CD4-positive, alpha-beta memory T cell (primary cell): ENCODE measurements around the gene ZNF605. TPM values are rescaled to one million over a fixed set of nuclear protein-coding genes. Genes with fewer than 3 reads are reported as not detected.
"Not testable (repeated sequence)": the region's sequence is repeated elsewhere in the genome, so short reads cannot be mapped to it uniquely, and the experiment has no call there.

Source experiments
- CTCF ChIA-PET: fragments of 350-600 bp; sonication (Branson Sonifier 250); formaldehyde crosslinking; loops from one replicate; lab custom pipeline; 2021; ENCODE audit warnings: inconsistent platforms; ENCODE audit not compliant: partially characterized antibody; lab: Charles Lee
- POLR2A ChIA-PET: fragments of 350-600 bp; sonication (Branson Sonifier 250); formaldehyde crosslinking; loops from one replicate; lab custom pipeline; 2021; ENCODE audit not compliant: partially characterized antibody; lab: Charles Lee
- DNase-seq, 5 donors: peaks; one replicate each; pipeline versions ENCODE4 v3.0.0 to v3.0.0-alpha.2; 2020 to 2022; ENCODE audit warnings: mixed read lengths in 1 of 5
- H3K27ac ChIP-seq: one replicate; pipeline ENCODE4 v1.7.0; 2013; ENCODE audit warnings: low read depth, low read length
- H3K27me3 ChIP-seq: 2 replicates; pipeline ENCODE4 v1.7.0; 2013; ENCODE audit warnings: mild to moderate bottlenecking, low read length, moderate library complexity; ENCODE audit not compliant: insufficient read depth
- H3K36me3 ChIP-seq: 2 replicates; pipeline ENCODE4 v1.7.0; 2013; ENCODE audit warnings: mild to moderate bottlenecking, low read length, moderate library complexity; ENCODE audit not compliant: insufficient read depth
- H3K4me1 ChIP-seq: 2 replicates; pipeline ENCODE4 v1.7.0; 2013; ENCODE audit warnings: mild to moderate bottlenecking, low read length, moderate library complexity; ENCODE audit not compliant: insufficient read depth
- H3K4me3 ChIP-seq, 2 donors: one replicate each; pipeline ENCODE4 v1.7.0; 2013; ENCODE audit warnings: low read length in 2 of 2, mild to moderate bottlenecking in 1 of 2
- H3K9me3 ChIP-seq, 2 donors: one replicate each; pipeline ENCODE4 v1.7.0; 2013; ENCODE audit warnings: low read length in 2 of 2, control low read depth in 1 of 2; ENCODE audit not compliant: control insufficient read depth in 1 of 2
- H3K27ac Mint-ChIP-seq, 7 donors: one replicate each; pipeline ENCODE4 v1.8.0; 2020 to 2021; ENCODE audit warnings: mixed read lengths in 7 of 7, mild to moderate bottlenecking in 6 of 7, inconsistent platforms in 3 of 7, moderate library complexity in 3 of 7
- H3K27me3 Mint-ChIP-seq, 2 donors: one replicate each; pipeline ENCODE4 v1.8.0; 2020 to 2021; ENCODE audit warnings: mixed read lengths in 2 of 2
- H3K36me3 Mint-ChIP-seq, 2 donors: one replicate each; pipeline ENCODE4 v1.8.0; 2020 to 2021; ENCODE audit warnings: mixed read lengths in 2 of 2, inconsistent platforms in 1 of 2, mild to moderate bottlenecking in 1 of 2
- H3K4me1 Mint-ChIP-seq, 4 donors: one replicate each; pipeline ENCODE4 v1.8.0; 2020 to 2021; ENCODE audit warnings: mixed read lengths in 4 of 4, mild to moderate bottlenecking in 1 of 4
- H3K4me3 Mint-ChIP-seq, 8 donors: one replicate each; pipeline ENCODE4 v1.8.0; 2020 to 2021; ENCODE audit warnings: mixed read lengths in 8 of 8, mild to moderate bottlenecking in 7 of 8, moderate library complexity in 6 of 8, inconsistent platforms in 3 of 8
- H3K9me3 Mint-ChIP-seq, 8 donors: one replicate each; pipeline ENCODE4 v1.8.0; 2020 to 2021; ENCODE audit warnings: mixed read lengths in 8 of 8, mild to moderate bottlenecking in 5 of 8, inconsistent platforms in 3 of 8, moderate library complexity in 1 of 8
- intact Hi-C: fragments of 100-400 bp; cut with micrococcal nuclease; formaldehyde crosslinking; loops from one replicate; pipeline ENCODE4 v1.15.1; 2023
- polyA plus RNA-seq, 2 donors: library from polyadenylated mRNA; unstranded; fragments of 300-500 nt; fragmentation: Illumina TruSeq; gene quantifications; one replicate each; pipeline ENCODE4 v1.2.3, GENCODE V29; 2021
- total RNA-seq, 2 experiments: library from RNA; stranded (reverse); gene quantifications; one replicate each; pipeline ENCODE4 v1.2.3, GENCODE V29; 2021

The ZNF605 gene
- total and polyA plus RNA-seq, 4 experiments from 2014 or later, result 0.59 to 17.2 (median 9.3) TPM

DNA sequence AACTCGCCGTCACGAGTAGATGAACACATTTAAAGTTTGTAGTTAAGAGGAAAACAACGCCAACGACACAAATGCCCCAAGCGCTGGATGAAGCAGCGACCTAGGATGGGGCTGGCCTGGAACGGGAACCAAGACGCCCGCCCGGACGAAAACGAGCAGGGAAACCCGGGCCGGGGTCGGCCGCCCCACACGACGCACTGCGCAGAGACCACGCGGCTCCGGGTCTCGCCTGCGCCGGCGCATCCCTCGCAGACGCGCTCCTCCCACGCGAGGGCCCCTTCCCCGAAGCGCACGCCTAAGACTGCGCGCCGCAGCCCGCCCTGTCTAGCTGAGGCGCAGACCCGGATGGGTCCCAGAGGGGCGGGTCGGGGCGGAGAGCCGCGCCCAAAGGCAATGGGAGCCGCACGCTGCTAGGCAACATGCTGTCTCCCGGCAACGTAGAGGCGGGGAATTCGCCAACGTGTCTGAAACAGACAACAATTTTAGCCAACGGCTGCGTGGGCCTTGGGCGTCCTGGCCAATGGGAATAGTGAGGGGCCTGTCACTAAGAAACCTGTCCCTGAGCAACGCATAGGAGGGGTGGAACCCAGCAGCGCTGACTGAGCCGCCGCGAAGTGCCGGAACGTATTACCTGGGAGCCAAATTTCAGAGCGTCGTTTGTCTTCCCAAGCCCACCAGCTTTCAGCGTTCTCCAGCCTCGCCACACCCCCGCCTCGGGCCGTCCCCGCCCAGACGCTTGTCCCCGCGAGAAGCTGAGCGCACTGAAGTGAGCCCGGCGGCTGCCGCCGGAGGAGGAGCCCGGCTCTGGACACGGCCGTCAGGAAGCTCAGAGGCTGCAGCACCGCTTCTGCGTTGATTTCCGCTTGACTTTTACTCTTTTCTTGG is 47.7 kb downstream of the ZNF605 start:
- Histone ChIP-seq H3K36me3 (no peaks in the 10 kb centered on the region), H3K4me3 (peak overlapping the region; percentile 57 to 59), H3K27ac (peak overlapping the region; percentile 75), H3K27me3 (no peaks in the 10 kb centered on the region), H3K4me1 (peaks cover 11% of the 10 kb centered on the region), H3K9me3 (no peaks in the 10 kb centered on the region)
- Mint-ChIP-seq H3K36me3 (peaks cover 8 to 9% of the 10 kb centered on the region in 2 donors), H3K4me1 (peaks cover 3 to 27% (median 16%) of the 10 kb centered on the region in 4 donors), H3K27me3 (peaks cover 0 to 2% of the 10 kb centered on the region in 2 donors), H3K9me3 (peaks cover 3 to 24% (median 14%) of the 10 kb centered on the region in 8 donors), H3K27ac (peak overlapping the region; percentile 95 to 100 (median 98)), H3K4me3 (peak overlapping the region; percentile 91 to 98 (median 96))
- intact Hi-C loops, result loop anchor here (1.0 to 2.0 kb wide), 10 partner anchors 21 to 273 kb away; partner anchors contain the start of genes ANKLE2, CHFR, PGAM5 and ZNF10
- DNase-seq, result peak; percentile 93 to 99 (median 96)
- POLR2A ChIA-PET, result interaction anchor here (0.6 to 2.2 kb wide), 15 partner anchors 9 to 273 kb away, joined by 3 to 23 read pairs (median 5); partner anchors contain the start of genes CHFR, GOLGA3, ZNF10 and ZNF26
- CTCF ChIA-PET, result interaction anchor here (0.6 to 2.4 kb wide), 2 partner anchors 11 to 47 kb away, joined by 4 to 6 read pairs; no protein-coding TSS in a partner anchor

DNA sequence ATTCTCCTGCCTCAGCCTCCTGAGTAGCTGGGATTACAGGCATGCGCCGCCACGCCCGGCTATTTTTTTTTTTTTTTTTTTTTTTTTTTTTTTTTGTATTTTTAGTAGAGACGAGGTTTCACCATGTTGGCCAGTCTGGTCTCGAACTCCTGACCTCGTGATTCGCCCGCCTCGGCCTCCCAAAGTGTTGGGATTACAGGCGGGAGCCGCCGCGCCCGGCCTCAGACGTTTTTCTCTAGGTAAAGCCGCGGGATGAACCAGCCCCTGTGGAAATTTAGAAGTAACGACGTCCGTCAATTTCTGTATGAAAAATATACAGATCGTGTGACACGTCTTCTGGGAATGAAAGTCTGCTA is 48.3 kb downstream of the ZNF605 start:
- Mint-ChIP-seq H3K27ac (peak overlapping the region; percentile 86 to 100 (median 98)), H3K9me3 (peaks cover 3 to 22% (median 11%) of the 10 kb centered on the region in 8 donors), H3K4me1 (peaks cover 3 to 28% (median 16%) of the 10 kb centered on the region in 4 donors), H3K4me3 (peak overlapping the region; percentile 91 to 98 (median 96))
- POLR2A ChIA-PET, result interaction anchor here (0.9 to 2.1 kb wide), 6 partner anchors 20 to 223 kb away, joined by 3 to 23 read pairs (median 12); partner anchors contain the start of genes CHFR, GOLGA3, ZNF10 and ZNF26
- H3K9me3 ChIP-seq, H3K27me3 ChIP-seq, H3K36me3 Mint-ChIP-seq, H3K27me3 Mint-ChIP-seq, DNase-seq, H3K36me3 ChIP-seq: not testable (repeated sequence)
- intact Hi-C loops, result loop anchor here (1.0 to 2.0 kb wide), 10 partner anchors 20 to 274 kb away; partner anchors contain the start of genes ANKLE2, CHFR, PGAM5 and ZNF10
- Histone ChIP-seq H3K4me3 (peak overlapping the region in 1 of 2 donors; percentile 59), H3K27ac (peak overlapping the region; percentile 75), H3K4me1 (peaks cover 11% of the 10 kb centered on the region)
- CTCF ChIA-PET, result interaction anchor here (0.6 to 3.8 kb wide), 4 partner anchors 11 to 80 kb away, joined by 4 to 18 read pairs (median 6); partner anchors contain the start of gene GOLGA3

DNA sequence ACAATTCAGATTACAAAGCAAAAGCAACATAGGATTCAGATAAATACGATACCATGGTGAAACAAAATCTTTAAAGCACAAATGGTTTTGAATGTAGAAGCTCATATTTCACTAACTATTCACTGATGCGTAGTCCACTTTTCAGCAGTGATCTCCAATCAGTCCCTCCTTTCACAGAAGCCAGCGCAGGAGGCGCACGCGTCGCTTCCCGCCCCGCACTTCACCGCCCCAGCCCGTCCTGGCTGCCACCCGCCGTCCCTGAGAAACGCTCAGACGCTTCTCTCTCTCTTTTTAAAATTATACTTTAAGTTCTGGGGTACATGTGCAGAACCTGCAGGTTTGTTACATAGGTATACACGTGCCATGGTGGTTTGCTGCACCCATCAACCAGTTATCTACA is 48.9 kb downstream of the ZNF605 start:
- POLR2A ChIA-PET, result no interaction called here
- no peak overlapping the region for H3K27ac ChIP-seq
- peaks cover 11% of the 10 kb centered on the region for H3K4me1 ChIP-seq
- DNase-seq, result no peak
- Mint-ChIP-seq H3K27ac (peak overlapping the region in 6 of 7 donors; percentile 47 to 100 (median 60)), H3K27me3 (peaks cover 0 to 2% of the 10 kb centered on the region in 2 donors), H3K36me3 (peaks cover 5 to 8% of the 10 kb centered on the region in 2 donors), H3K4me3 (peak overlapping the region; percentile 17 to 55 (median 48)), H3K4me1 (peaks cover 3 to 28% (median 16%) of the 10 kb centered on the region in 4 donors), H3K9me3 (peaks cover 0 to 18% (median 9%) of the 10 kb centered on the region in 8 donors)
- H3K27me3 ChIP-seq, result no peaks in the 10 kb centered on the region
- H3K36me3 ChIP-seq, result no peaks in the 10 kb centered on the region
- no peak overlapping the region for H3K4me3 ChIP-seq
- CTCF ChIA-PET, result interaction anchor here (1.3 to 4.2 kb wide), 5 partner anchors 42 to 143 kb away, joined by 4 to 45 read pairs (median 6); partner anchors contain the start of gene GOLGA3
- intact Hi-C loops, result no loop called here
- no peaks in the 10 kb centered on the region for H3K9me3 ChIP-seq

DNA sequence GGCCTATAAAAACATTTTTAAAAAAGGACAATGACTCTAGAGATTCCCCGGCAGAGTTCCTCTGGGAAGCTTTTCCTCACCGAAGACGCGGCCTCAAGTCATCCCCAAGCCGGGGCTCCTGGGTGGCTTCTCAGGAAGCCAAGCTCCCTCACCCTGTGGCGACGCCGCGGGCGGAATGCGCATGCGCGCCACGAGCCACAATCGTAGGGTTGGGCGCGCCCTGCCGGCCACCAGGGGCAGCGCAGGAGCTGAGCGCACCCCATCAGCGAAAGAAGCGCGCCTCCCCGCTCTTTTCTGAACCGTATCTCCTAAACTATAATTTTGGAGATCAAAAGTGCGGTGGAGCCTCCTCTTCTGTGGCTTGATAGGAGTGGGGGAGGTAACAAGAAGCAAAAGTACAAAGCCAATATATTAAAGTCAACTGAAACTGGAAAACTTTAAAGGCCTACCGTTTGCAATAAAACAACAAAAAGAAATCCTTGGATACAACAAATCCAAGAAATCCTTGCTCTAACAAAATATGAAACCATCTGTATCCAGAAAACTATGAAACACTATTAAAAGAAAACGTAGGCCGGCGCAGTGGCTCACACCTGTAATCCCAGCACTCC is 51.3 kb downstream of the ZNF605 start:
- CTCF ChIA-PET, result interaction anchor here (0.6 to 4.2 kb wide), 22 partner anchors 11 to 290 kb away, joined by 3 to 45 read pairs (median 4); partner anchors contain the start of genes CHFR, GOLGA3 and ZNF268
- H3K27ac ChIP-seq, result no peak overlapping the region
- peak; percentile 83 to 90 (median 89) for DNase-seq
- no peaks in the 10 kb centered on the region for H3K36me3 ChIP-seq
- H3K4me3 ChIP-seq, result no peak overlapping the region
- peaks cover 11% of the 10 kb centered on the region for H3K4me1 ChIP-seq
- H3K27ac Mint-ChIP-seq, result peak overlapping the region in 6 of 7 donors; percentile 48 to 88 (median 72)
- H3K36me3 Mint-ChIP-seq, result peaks cover 0 to 4% of the 10 kb centered on the region in 2 donors
- H3K4me1 Mint-ChIP-seq, result peaks cover 3 to 28% (median 14%) of the 10 kb centered on the region in 4 donors
- no peaks in the 10 kb centered on the region for H3K27me3 ChIP-seq
- intact Hi-C loops, result loop anchor here (1.0 kb wide), 4 partner anchors 18 to 137 kb away; partner anchors contain the start of genes CHFR and ZNF605
- peak overlapping the region in 7 of 8 donors; percentile 50 to 77 (median 52) for H3K4me3 Mint-ChIP-seq
- H3K27me3 Mint-ChIP-seq, result peaks cover 0 to 2% of the 10 kb centered on the region in 2 donors
- POLR2A ChIA-PET, result interaction anchor here (0.7 to 1.8 kb wide), 9 partner anchors 12 to 142 kb away, joined by 3 to 18 read pairs (median 4); partner anchors contain the start of genes CHFR, GOLGA3, ZNF26 and ZNF84
- peaks cover 0 to 5% (median 0%) of the 10 kb centered on the region in 8 donors for H3K9me3 Mint-ChIP-seq
- H3K9me3 ChIP-seq, result no peaks in the 10 kb centered on the region

DNA sequence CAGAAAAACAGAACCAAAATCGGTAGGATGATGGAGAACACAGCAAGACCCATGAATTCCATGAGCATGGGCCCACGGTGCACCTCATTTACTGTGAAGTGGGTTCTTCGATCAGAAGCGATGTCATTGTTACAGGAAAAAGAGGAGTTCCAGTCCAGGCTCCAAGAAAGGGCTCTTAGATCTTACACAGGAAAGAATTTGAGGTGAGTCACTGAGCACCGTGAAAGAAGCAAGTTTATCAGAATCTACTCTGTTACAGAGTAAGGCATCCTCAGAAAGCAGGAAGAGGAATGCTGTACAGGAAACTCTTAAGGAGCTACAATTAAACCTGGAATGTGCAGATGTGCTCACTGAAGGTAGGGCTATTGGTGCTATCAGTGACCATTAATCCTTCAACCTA is 57.1 kb downstream of the ZNF605 start:
- H3K9me3 Mint-ChIP-seq, result no peaks in the 10 kb centered on the region
- CTCF ChIA-PET, result no interaction called here

DNA sequence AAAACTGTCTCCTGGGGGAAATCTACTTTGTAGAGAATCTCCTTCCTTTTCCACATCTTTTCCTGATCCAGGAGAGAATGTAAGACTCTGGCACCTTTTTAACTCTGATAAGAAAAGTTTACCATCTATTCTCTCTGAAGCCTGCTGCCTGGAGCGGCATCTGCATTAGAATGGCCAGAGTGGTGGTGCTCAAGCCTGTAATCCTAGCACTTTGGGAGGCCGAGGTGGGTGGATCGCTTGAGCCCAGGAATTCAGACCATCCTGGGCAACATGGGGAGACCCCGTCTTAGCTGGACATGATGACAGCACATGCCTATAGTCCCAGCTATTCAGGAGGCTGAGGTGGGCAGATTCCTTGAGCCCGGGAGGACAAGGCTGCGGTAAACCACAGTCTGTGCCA is 67.3 kb downstream of the ZNF605 start:
- H3K36me3 ChIP-seq, result no peaks in the 10 kb centered on the region

More for the DNA sequence above, 57.1 kb downstream of the ZNF605 start:
- Mint-ChIP-seq H3K4me1 (peaks cover 0 to 4% (median 0%) of the 10 kb centered on the region in 4 donors), H3K27me3 (no peaks in the 10 kb centered on the region), H3K36me3 (no peaks in the 10 kb centered on the region), H3K27ac (no peak overlapping the region), H3K4me3 (no peak overlapping the region)
- no peak for DNase-seq
- no peaks in the 10 kb centered on the region for H3K36me3 ChIP-seq
- H3K27me3 ChIP-seq, result no peaks in the 10 kb centered on the region
- intact Hi-C loops, result no loop called here
- H3K9me3 ChIP-seq, result no peaks in the 10 kb centered on the region
- H3K27ac ChIP-seq, result no peak overlapping the region
- H3K4me1 ChIP-seq, result no peaks in the 10 kb centered on the region
- POLR2A ChIA-PET, result interaction anchor here (0.6 to 1.8 kb wide), 2 partner anchors 10 to 124 kb away, joined by 3 to 5 read pairs; no protein-coding TSS in a partner anchor
- H3K4me3 ChIP-seq, result no peak overlapping the region

More for the DNA sequence above, 67.3 kb downstream of the ZNF605 start:
- H3K27ac Mint-ChIP-seq, result peak overlapping the region; percentile 30 to 100 (median 91)
- POLR2A ChIA-PET, result no interaction called here
- intact Hi-C loops, result loop anchor here (5.0 to 10.0 kb wide), 3 partner anchors 148 to 204 kb away; partner anchors contain the start of genes PGAM5, POLE, PXMP2 and ZNF84
- H3K4me3 ChIP-seq, result no peak overlapping the region
- H3K4me1 Mint-ChIP-seq, result peaks cover 7 to 37% (median 23%) of the 10 kb centered on the region in 4 donors
- H3K36me3 Mint-ChIP-seq, result peaks cover 10 to 24% of the 10 kb centered on the region in 2 donors
- H3K27ac ChIP-seq, result peak overlapping the region; percentile 97
- no peaks in the 10 kb centered on the region for H3K27me3 Mint-ChIP-seq
- no peaks in the 10 kb centered on the region for H3K27me3 ChIP-seq
- H3K9me3 Mint-ChIP-seq, result no peaks in the 10 kb centered on the region
- peaks cover 24% of the 10 kb centered on the region for H3K4me1 ChIP-seq
- H3K9me3 ChIP-seq, result no peaks in the 10 kb centered on the region
- H3K4me3 Mint-ChIP-seq, result peak overlapping the region; percentile 32 to 98 (median 66)
- no peak for DNase-seq
- CTCF ChIA-PET, result interaction anchor here (1.2 kb wide), 1 partner anchor 16 kb away, joined by 4 read pairs; no protein-coding TSS in a partner anchor
